IMR-90 (cell line): ENCODE data around the gene ADRA2A.

Experiments used
- CEBPB ChIP-seq: IDR thresholded peaks from 2 replicates; pipeline ENCODE4 v1.6.1; 2012; ENCODE audit warnings: low read depth, low read length, improper control_type of control experiment
- CHD1 ChIP-seq: IDR thresholded peaks from 2 replicates; pipeline ENCODE4 v1.6.1; 2012; ENCODE audit warnings: low read depth, low read length, improper control_type of control experiment
- CTCF ChIP-seq: conservative IDR thresholded peaks from 2 replicates; pipeline ENCODE4 v1.5.1; 2012; ENCODE audit warnings: mild to moderate bottlenecking, low read depth, low read length, improper control_type of control experiment
- FOS ChIP-seq: fragments of 150-350 bp; IDR thresholded peaks from 2 replicates; pipeline ENCODE4 v1.6.1; 2016; ENCODE audit warnings: low read depth, low read length
- MAZ ChIP-seq: IDR thresholded peaks from 2 replicates; pipeline ENCODE4 v1.6.1; 2012; ENCODE audit warnings: low read depth, mild to moderate bottlenecking, low read length, improper control_type of control experiment, moderate library complexity, borderline replicate concordance
- MXI1 ChIP-seq: IDR thresholded peaks from 2 replicates; pipeline ENCODE4 v1.6.1; 2012; ENCODE audit warnings: low read depth, mild to moderate bottlenecking, low read length, moderate library complexity, borderline replicate concordance
- POLR2A ChIP-seq: IDR thresholded peaks from 2 replicates; pipeline ENCODE4 v1.6.1; 2012; ENCODE audit warnings: mild to moderate bottlenecking, low read depth, low read length
- RAD21 ChIP-seq: IDR thresholded peaks from 2 replicates; pipeline ENCODE4 v1.6.1; 2012; ENCODE audit warnings: low read length, improper control_type of control experiment
- RCOR1 ChIP-seq: IDR thresholded peaks from 2 replicates; pipeline ENCODE4 v1.6.1; 2012; ENCODE audit warnings: mild to moderate bottlenecking, low read length, improper control_type of control experiment; ENCODE audit not compliant: insufficient replicate concordance
- RFX5 ChIP-seq: IDR thresholded peaks from 2 replicates; pipeline ENCODE4 v1.8.0; 2012; ENCODE audit warnings: low read depth, mild to moderate bottlenecking, low read length, moderate library complexity

DNA sequence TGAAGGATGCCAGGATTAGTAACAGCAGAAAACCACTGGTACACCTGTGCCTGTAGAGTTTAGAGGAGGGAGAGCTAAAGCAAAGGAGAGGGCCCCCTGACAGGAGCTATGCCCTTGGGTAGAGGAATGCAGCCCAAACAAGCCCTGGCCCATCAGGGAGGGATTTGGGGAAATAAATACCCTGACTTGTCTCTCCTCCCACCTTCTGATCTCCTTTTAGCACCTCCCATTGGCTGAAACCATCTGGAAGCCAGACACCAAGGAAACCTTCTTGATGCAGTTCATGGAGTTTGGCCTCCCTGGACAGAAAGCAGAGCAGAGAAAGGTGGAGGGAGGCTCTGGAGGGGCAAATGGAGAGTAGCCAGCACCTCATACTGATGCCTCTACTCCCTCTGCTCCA lies 45.3 kb downstream of the ADRA2A start:
- TF ChIP-seq CTCF (no peak), POLR2A (no peak), FOS (no peak), RFX5 (no peak), CEBPB (no peak), MXI1 (no peak), CHD1 (no peak), RCOR1 (no peak), MAZ (no peak), RAD21 (no peak)
